SK-N-MC (cell line): ENCODE data around the gene CIP2A.

Source experiments
- DNase-seq: peaks from one replicate; pipeline ENCODE4 v3.0.0-alpha.2; 2011; ENCODE audit warnings: low read depth, low spot score
- H3K27ac ChIP-seq: fragments of 200-600 bp; sonication (generic); 2 replicates; pipeline ENCODE4 v1.5.1; 2016; ENCODE audit warnings: mixed run types
- H3K36me3 ChIP-seq: fragments of 200-600 bp; sonication (generic); 2 replicates; pipeline ENCODE4 v1.6.1; 2017; ENCODE audit warnings: antibody characterized with exemption, low read length, mixed read lengths; ENCODE audit not compliant: insufficient read depth
- H3K4me3 ChIP-seq: fragments of 200-600 bp; sonication (generic); 2 replicates; pipeline ENCODE4 v1.5.1; 2016
- H3K9ac ChIP-seq: fragments of 200-600 bp; sonication (generic); 2 replicates; pipeline ENCODE4 v1.8.0; 2017; ENCODE audit warnings: mixed run types, mixed read lengths; ENCODE audit not compliant: insufficient read length
- H3K9me3 ChIP-seq: fragments of 200-600 bp; sonication (generic); 2 replicates; pipeline ENCODE4 v1.6.1; 2017; ENCODE audit warnings: low read depth, mild to moderate bottlenecking, antibody characterized with exemption, low read length, moderate library complexity, mixed read lengths
- EZH2 ChIP-seq: fragments of 200-600 bp; sonication (generic); IDR thresholded peaks from one replicate; pipeline ENCODE4 v1.6.1; 2017; ENCODE audit warnings: antibody characterized with exemption
- FOXP2 ChIP-seq: optimal IDR thresholded peaks from 2 replicates; pipeline ENCODE3; 2011; ENCODE audit warnings: mild to moderate bottlenecking, moderate library complexity; ENCODE audit not compliant: insufficient read depth; ENCODE audit errors: extremely low read length, control extremely low read depth
- POLR2AphosphoS5 ChIP-seq: IDR thresholded peaks from 2 replicates; pipeline ENCODE4 v1.6.1; 2012; ENCODE audit warnings: mild to moderate bottlenecking, low read depth, low read length, borderline replicate concordance

The CIP2A gene

GRCh38 chr3:108511490-108511889 is 77.7 kb downstream of the CIP2A start:
- TF ChIP-seq EZH2 (no peak), POLR2AphosphoS5 (no peak), FOXP2 (no peak)
- Histone ChIP-seq H3K27ac (no peak overlapping the region), H3K9me3 (no peaks in the 10 kb centered on the region), H3K9ac (no peak overlapping the region), H3K4me3 (no peak overlapping the region), H3K36me3 (no peaks in the 10 kb centered on the region)
- DNase-seq = no peak

GRCh38 chr3:108511055-108511454 is 78.2 kb downstream of the CIP2A start:
- H3K4me3 ChIP-seq = no peak overlapping the region
- no peak for DNase-seq
- TF ChIP-seq POLR2AphosphoS5 (no peak), EZH2 (no peak), FOXP2 (no peak)
- H3K9me3 ChIP-seq = no peaks in the 10 kb centered on the region
- no peaks in the 10 kb centered on the region for H3K36me3 ChIP-seq
- H3K9ac ChIP-seq = no peak overlapping the region
- no peak overlapping the region for H3K27ac ChIP-seq

- no peak within 1 kb of the TSS for H3K4me3 ChIP-seq
- TF ChIP-seq EZH2 (no peak), POLR2AphosphoS5 (no peak), FOXP2 (no peak)
Measured at GRCh38 chr3:108510496-108510895, 78.7 kb downstream of the CIP2A start, which contains the start of gene MYH15. Gene MYH15, minus strand, starts transcription at chr3:108510596. Its CDS starts 66 bp downstream, at chr3:108510530.

GRCh38 chr3:108509871-108510270 is 79.4 kb downstream of the CIP2A start:
- Histone ChIP-seq H3K9ac (no peak overlapping the region), H3K9me3 (no peaks in the 10 kb centered on the region), H3K4me3 (no peak overlapping the region), H3K27ac (no peak overlapping the region), H3K36me3 (no peaks in the 10 kb centered on the region)
- no peak for DNase-seq
- TF ChIP-seq POLR2AphosphoS5 = no peak
- TF ChIP-seq EZH2 = no peak
- no peak for TF ChIP-seq FOXP2

More at GRCh38 chr3:108510496-108510895, 78.7 kb downstream of the CIP2A start, which contains the start of gene MYH15:
- DNase-seq = no peak
- no peaks in the 10 kb centered on the region for H3K36me3 ChIP-seq
- no peaks in the 10 kb centered on the region for H3K9me3 ChIP-seq
- H3K9ac ChIP-seq = no peak within 1 kb of the TSS
- H3K27ac ChIP-seq = no peak within 1 kb of the TSS

- H3K4me3 ChIP-seq = no peak overlapping the region
- no peaks in the 10 kb centered on the region for H3K36me3 ChIP-seq
- no peak overlapping the region for H3K9ac ChIP-seq
- TF ChIP-seq EZH2 = no peak
- TF ChIP-seq FOXP2 = no peak
- no peak for TF ChIP-seq POLR2AphosphoS5
- no peak overlapping the region for H3K27ac ChIP-seq
- no peak for DNase-seq
- H3K9me3 ChIP-seq = no peaks in the 10 kb centered on the region
Measured at GRCh38 chr3:108509263-108509662, 80.0 kb downstream of the CIP2A start.

- H3K9ac ChIP-seq = no peak overlapping the region
- H3K4me3 ChIP-seq = no peak overlapping the region
- TF ChIP-seq EZH2 (no peak), FOXP2 (no peak), POLR2AphosphoS5 (no peak)
- H3K27ac ChIP-seq = no peak overlapping the region
- H3K36me3 ChIP-seq = no peaks in the 10 kb centered on the region
- DNase-seq = no peak
- no peaks in the 10 kb centered on the region for H3K9me3 ChIP-seq
Measured at GRCh38 chr3:108507902-108508301, 81.3 kb downstream of the CIP2A start.

GRCh38 chr3:108505811-108506210 is 83.4 kb downstream of the CIP2A start:
- TF ChIP-seq FOXP2 (no peak), EZH2 (no peak), POLR2AphosphoS5 (no peak)
- Histone ChIP-seq H3K4me3 (no peak overlapping the region), H3K9ac (no peak overlapping the region), H3K27ac (no peak overlapping the region), H3K9me3 (no peaks in the 10 kb centered on the region), H3K36me3 (no peaks in the 10 kb centered on the region)
- no peak for DNase-seq

- H3K4me3 ChIP-seq = no peak overlapping the region
- H3K9ac ChIP-seq = no peak overlapping the region
- TF ChIP-seq POLR2AphosphoS5 (no peak), EZH2 (no peak)
- H3K36me3 ChIP-seq = no peaks in the 10 kb centered on the region
- DNase-seq = no peak
- no peaks in the 10 kb centered on the region for H3K9me3 ChIP-seq
- H3K27ac ChIP-seq = no peak overlapping the region
Measured at GRCh38 chr3:108503722-108504121, 85.5 kb downstream of the CIP2A start.

- DNase-seq = no peak
- no peak overlapping the region for H3K4me3 ChIP-seq
- H3K9me3 ChIP-seq = no peaks in the 10 kb centered on the region
- no peak overlapping the region for H3K27ac ChIP-seq
- H3K36me3 ChIP-seq = no peaks in the 10 kb centered on the region
- H3K9ac ChIP-seq = no peak overlapping the region
- TF ChIP-seq POLR2AphosphoS5 = no peak
- no peak for TF ChIP-seq EZH2
- TF ChIP-seq FOXP2 = no peak
Measured at GRCh38 chr3:108501535-108501934, 87.7 kb downstream of the CIP2A start.
